ENCODE measurements around the gene GFRAL. TPM values are rescaled to one million over a fixed set of nuclear protein-coding genes. Genes with fewer than 3 reads are reported as not detected.
"Not testable (repeated sequence)": the region's sequence is repeated elsewhere in the genome, so short reads cannot be mapped to it uniquely, and the experiment has no call there.

GFRAL gene, protein sequence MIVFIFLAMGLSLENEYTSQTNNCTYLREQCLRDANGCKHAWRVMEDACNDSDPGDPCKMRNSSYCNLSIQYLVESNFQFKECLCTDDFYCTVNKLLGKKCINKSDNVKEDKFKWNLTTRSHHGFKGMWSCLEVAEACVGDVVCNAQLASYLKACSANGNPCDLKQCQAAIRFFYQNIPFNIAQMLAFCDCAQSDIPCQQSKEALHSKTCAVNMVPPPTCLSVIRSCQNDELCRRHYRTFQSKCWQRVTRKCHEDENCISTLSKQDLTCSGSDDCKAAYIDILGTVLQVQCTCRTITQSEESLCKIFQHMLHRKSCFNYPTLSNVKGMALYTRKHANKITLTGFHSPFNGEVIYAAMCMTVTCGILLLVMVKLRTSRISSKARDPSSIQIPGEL
- total RNA-seq = not detected

DNA sequence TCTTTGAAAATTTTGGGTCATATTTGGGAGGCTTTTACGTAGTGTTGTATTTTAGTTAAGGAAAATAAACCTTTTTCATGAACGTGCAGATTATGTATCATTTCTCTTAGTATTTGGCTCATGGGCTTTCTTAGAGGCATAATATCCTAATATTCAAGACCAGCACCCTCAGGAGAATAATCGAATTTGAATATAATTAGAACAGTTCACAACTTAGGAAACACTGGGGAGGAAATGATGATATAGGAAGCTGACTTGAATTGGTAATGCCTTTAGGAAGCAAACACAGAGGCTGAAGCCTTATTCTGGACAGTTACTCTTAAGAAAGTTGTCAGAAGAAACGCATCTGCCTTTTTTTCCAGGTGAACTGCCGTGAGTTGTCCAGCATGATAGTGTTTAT is at the start of gene GFRAL:
Gene GFRAL (plus strand): TSS at position 301 of the 400 bp plus-strand sequence. CDS start 86 bp downstream, at position 387.
- DNase-seq = no peak

DNA sequence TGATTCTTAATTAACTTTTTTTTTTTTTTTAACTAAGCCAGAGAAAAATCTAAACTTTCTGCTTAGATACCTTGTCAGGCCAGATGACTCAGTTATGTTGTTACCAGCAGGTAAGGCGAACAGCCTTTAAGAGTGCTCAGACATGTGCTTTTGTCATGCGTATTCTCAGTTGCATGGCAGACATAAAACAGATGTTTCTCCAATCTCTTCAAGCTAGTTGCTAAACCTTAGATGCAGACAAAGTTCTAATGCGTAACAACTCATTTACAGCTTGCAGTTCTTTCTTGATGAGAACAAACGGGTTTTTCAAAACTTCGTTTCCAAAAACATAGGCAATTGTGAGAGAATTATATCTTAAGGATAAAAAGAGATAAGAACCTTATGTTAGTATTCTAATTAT is 49.6 kb upstream of the GFRAL start:
- peak; percentile 61 for DNase-seq

DNA sequence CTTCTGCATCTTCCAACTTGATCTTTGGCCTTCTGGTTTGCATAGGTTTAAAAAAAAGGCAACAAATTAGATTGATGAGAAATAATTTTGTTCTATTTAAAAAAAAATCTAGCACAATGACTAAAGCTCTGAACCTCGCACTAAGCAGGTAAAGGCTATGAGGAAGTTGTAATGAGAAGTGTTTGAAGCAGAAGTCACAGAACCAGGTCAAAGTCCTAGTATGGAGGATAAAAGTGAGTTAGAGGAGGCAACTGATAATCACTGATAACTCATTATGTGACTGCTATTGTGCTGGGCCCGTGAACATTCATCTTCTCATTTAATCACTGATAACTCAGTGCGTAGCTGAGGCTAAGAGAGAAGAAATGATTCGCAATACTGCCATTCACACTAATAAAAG is 46.1 kb upstream of the GFRAL start:
- no peak for DNase-seq

DNA sequence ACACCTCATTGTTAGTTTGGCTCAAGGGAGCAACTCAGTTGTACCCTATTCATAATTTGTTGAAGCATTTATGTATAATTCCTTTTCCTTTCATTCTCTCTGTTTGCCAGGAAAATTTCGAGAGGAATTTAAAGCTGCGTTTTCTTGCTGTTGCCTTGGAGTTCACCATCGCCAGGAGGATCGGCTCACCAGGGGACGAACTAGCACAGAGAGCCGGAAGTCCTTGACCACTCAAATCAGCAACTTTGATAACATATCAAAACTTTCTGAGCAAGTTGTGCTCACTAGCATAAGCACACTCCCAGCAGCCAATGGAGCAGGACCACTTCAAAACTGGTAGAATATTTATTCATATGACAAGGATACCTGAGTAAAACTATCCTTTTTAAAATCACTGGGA is 45.2 kb upstream of the GFRAL start:
- DNase-seq = no peak

DNA sequence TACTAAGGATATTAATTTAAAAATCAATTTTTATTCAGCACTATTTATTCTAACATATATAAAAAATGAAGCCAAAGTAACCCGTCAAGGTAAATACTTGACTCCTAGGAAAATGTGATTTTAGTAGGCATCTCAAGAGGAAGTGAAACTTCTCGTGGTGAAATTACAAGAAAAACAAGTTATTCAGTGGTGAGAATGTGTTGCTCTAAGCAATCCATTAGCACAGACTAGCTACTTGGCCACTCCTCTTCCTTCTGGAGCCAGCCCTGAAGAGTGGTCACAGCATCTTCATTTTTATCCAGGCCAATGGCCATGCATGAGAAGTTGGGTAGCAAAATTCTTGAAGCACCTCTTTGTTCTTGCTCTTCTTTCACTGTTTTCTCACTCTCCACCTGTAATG is 40.4 kb upstream of the GFRAL start:
- DNase-seq = no peak

DNA sequence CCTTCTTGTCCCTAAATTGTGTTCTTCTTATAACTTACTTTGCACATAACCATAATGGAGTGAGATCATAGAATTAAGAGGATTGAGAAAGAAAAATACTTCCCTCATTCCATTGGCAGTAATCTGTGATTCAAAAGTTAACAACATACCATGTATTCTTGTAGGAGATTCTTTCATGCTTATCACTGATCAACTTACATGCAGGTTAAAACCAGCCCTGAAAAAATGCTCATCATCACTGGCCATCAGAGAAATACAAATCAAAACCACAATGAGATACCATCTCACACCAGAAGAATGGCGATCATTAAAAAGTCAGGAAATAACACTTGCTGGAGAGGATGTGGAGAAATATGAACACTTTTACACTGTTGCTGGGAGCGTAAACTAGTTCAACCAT is 36.5 kb upstream of the GFRAL start:
- DNase-seq = no peak

DNA sequence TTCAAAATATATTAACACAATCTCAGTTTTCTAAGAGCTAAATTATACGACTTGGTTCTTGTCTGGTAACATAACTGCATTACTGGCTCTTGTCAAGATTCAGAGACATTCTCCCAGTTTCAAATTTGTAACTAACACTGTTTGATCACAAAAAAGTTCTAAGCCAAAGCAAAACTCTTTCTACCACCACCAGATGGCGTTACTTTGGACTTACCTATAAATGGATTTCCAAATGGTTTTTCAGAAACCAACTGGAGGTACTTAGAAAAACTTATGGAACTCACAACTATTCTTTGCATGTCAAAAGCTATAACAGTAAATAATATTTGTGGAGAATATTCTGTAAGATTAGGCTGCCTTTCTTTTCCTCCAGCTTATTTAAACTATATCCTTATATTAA is 34.2 kb upstream of the GFRAL start:
- no peak for DNase-seq

DNA sequence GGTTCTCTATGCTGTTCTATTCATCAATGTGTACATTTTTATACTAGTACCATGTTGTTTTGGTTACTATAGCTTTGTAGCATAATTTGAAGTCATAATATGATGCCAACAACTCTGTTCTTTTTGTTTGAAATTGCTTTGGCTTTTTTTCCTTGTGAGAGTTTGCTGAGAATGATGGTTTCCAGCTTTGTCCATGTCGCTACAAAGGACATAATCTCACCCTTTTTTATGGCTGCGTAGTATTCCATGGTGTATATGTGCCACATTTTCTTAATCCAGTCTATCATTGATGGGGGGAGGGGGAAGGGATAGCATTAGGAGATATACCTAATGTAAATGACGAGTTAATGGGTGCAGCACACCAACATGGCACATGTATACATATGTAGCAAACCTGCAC is 30.1 kb upstream of the GFRAL start:
- DNase-seq = not testable (repeated sequence)

DNA sequence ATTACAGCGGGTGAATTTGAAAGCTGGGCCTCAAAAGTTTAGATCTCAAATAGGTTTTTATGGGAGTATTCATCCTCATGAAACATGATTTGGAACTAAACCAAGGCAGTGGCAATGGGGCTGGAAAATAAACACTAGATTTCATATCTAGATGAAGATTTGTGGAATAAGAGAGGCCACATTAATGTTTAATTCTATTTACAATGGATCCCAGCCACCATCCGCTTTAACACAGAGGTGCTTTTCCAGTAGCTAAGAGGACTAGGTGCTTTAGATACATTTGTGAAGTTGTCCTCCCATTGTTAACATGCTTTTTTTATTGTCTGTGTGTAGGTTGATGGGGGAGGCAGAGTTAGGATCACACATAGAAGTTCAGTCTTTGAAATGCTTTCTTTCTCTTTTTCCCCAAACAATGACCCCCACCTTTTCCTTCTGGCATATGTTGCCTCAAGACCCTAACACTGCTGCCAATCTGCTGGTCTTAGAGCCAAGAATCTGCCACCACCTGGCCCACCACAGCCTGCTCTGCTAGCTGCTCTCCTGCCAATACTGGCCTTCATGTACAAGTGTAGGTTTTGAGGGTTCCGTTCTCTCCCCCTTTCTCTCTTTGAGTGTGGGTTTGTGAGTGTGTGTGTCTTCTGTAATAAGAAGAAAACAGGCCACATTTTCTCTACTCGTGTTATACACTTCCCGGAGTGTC is 27.8 kb upstream of the GFRAL start:
- peak; percentile 38 for DNase-seq

DNA sequence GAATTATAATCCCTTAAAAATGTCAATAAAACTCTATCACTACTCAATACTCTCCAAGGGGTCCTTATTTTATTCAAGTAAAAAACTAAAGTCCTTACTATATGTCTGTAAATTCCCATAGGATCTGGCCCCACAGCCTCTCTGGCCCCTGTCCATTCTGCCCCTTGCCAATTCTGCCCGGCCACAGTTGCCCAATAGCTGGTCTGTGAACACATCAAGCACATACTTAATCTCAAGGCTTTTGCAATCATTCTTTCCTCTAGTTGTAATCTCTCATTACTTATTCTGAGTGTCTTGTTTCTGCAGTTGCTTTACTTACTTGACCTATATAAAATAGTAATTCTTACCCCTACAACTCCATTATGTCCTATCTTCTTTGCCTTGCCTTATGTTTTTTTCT is 22.5 kb upstream of the GFRAL start:
- no peak for DNase-seq

DNA sequence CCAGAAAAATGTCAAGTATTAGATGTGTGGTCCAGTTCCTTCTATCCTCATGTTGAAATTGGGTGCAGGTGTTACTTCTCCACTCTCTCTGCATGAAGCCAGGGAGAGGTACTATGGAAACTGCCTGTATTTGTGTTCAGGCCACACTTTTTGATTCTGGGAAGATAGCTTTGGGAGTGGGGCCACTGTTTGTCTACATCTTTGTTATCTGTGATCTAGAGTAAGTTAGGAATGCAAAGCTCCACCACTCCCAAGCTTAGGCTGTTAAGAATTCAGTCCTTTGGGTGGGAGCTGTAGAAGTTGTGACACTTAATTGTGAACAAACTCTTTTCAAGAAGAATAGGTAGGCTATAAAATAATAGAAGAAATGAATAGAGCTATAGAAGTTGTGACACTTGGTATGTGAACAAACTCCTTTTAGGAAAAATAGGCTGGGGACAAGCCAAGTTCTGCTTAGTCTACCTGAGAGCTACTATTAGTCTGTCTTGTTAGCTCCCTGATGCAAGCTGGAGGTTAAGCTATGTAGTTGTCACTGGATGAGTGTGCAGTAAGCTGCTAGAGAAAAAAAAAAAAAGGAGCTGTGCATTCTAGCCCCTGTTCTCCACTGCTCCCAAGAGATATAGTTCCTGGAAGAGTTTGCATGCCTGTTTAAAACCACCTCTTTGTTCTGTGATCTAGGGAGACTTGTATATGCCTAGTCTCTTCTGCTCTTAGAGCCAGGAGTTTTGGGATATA is 7.1 kb upstream of the GFRAL start:
- DNase-seq = peak; percentile 6

DNA sequence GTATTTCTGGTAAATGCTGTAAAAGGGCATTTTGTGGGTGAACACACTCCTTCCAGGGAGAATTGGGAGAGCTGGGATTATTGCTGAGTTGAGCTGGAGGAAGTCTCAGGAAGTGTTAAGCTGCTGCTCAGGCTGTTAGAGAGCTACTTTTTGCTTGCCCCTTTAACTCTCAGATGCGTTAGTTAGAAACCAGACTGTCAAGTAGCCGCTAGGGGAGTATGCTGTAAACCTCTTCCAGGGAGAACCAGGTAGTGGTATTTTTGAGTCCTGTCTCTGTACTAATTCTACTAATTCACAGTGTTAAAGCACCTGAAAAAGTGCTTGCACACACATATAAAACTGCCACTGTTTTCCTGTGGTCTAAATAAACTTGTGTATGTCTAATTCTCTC is 6.6 kb upstream of the GFRAL start:
- no peak for DNase-seq

DNA sequence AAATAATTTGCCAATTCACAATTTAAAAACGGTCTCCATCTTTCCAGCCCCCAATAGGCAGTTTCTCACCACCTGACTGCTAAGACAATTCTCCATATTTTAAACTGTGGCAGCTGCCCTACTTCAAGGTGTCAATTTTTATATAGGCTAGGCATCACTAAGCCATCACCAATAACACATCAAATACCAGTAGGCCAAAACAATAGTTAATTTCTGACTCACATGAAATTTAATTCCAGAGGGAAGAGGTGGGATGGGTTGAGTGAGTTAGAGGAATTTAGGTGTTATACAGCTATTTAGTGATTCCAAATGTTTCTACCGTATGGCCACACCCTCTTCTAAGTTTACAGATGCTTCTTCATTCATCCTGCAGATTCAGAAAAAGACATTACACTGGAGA is 49.9 kb downstream of the GFRAL start:
- no peak for DNase-seq

DNA sequence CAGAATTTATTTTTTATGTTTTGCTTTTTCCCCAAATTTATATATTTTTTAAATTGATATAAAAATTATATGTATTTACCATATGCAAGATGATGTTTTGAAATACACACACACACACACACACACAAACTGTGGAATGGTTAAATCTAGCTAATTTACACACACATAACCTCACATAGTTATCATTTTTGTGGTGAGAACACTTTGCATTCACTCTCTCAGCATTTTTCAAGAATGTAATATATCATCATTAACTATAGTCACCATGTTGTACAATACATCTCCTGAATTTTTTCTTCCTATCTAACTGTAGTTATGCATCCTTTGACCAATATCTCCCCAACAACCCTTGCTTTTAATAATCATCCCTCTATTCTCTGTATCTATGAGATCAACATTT is 52.2 kb downstream of the GFRAL start:
- DNase-seq = no peak

DNA sequence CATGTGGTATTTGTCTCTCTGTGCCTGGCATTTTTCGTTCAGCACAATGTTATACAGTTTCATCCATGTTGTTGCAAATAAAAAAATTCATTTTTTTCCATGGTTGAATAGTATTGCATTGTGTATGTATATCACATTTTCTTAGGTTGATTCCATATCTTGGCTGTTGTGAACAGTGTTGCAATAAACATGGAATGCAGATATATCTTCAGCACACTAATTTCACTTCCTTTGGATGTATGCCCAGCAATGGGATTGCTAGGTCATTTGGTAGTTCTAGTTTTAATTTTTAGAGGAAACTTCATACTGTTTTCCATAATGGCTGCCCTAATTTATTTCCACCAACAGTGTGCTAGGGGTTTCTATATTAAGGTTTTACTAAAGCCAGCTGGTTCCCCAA is 52.6 kb downstream of the GFRAL start:
- no peak for DNase-seq

DNA sequence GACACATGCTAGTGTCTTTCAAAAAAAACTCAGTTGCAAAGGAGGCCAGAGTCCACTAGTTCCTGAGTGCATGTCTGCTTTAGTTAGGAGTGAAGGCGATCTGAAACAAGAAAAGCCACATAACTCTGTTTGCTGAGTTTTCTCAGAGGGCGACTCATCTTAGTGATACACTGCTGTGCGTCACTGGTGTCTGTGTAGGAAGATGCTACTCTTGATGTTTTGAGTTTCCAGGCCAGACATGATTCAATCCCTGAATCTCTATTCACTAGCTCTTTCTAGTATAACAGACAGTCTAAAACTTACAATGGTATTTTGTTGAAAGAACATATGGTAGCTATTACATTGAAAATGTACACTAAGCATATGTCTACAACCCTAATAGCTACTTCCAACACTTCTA is 60.9 kb downstream of the GFRAL start:
- DNase-seq = peak; percentile 57

DNA sequence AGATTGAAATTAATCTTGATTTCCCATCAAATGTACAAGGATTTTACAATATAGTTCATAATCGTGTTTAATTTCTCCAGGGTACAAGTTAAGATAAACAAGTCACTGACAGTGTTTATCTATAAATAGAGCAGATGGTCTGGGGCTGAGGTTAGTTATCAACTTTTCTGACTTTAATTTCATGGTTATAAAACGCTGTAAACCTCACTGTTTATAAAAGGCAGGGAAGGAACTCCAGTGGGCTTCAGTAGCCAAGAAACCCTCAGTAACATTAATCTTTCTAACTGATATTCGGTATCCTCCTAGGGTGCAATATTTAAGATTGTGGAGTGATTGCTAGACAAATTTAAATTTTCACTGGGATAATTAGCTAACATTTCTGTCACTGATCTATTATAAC is 68.6 kb downstream of the GFRAL start:
- no peak for DNase-seq

DNA sequence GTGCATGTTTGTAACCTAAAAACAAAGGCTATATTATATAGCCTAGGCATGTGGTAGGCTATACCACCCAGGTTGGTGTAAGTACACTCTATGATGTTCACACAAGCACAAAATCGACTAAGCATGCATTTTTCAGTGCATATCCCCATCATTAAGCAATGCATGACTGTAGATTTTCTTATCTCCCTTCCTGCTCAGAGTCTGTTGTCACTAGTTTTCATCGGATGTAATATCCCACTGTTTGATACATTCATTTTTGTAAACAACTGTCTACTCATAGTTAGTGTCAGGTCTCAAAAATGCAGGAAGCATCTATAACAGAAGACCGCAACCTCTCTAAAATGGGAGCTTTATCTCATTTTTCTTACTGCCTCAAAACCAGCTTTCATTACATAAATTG is 70.7 kb downstream of the GFRAL start:
- no peak for DNase-seq

DNA sequence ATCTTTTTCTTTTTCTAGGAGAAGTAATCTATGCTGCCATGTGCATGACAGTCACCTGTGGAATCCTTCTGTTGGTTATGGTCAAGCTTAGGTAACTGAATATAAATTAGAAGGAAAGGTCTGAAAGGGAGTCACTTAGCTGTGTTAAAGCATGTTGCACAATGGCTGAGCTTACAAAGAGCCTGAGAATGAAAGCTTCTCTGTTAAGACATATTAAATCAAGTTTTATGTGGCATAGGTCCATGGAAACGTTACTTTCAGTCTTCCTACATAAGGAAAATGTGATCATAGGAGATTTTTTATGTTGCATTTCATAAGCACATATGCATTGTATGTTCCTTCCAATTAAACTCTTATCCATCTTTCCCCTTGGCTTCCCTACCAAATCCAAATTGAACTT is 72.1 kb downstream of the GFRAL start:
- no peak for DNase-seq

DNA sequence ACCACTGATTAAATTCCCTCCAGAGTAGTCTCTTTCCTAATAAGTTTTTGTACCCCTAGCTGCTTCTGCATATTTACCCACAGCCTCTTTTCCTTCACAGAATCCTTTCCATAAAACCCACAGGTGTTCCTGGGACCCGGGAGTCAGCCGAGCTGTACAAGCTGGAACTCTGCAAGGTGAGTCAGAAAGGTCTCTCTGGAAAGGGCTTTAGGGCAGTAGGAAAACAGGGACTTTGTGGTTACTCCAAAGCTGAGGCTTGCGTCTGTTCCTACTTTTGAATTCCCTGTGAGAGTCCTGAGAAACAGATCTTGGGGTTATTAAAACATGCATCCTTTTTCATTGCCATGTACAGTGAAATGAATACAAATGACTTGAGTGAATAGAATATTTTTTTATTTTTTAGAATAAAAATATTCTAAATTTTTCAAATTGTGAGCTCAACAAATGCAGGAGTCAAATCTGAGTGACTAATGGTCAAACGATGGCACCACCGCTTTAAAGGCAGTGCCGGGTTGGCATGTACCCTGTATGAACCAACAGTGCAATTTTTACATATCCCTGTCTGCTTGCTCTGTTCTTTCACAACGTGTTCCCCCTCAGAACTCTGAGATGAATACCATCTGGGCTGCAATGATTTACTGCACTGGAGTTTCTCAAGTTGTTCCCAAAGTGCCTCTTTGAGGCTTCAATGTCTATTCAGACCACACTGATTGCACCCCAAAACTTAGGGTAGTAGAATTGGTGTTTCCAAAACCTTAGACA is 78.4 kb downstream of the GFRAL start:
- DNase-seq = no peak

DNA sequence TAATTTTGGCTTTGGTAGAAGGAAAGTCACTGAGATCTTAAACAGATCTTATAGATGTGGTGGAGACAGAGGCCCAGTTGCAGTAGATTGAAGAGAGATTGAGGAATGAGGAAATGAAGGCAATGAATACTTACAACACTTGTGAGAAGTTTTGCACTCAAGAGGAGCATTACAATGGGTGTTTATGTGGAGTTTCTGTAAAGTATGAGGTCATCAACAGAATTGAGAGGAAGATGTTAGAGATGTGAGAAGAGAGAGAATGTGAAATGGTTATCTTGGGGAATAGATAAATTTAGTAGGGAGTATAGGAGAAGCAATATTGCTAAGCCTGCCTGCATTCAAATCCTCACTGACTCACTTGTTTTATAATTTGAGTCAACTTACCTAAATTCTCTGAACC is 83.4 kb downstream of the GFRAL start:
- no peak for DNase-seq

DNA sequence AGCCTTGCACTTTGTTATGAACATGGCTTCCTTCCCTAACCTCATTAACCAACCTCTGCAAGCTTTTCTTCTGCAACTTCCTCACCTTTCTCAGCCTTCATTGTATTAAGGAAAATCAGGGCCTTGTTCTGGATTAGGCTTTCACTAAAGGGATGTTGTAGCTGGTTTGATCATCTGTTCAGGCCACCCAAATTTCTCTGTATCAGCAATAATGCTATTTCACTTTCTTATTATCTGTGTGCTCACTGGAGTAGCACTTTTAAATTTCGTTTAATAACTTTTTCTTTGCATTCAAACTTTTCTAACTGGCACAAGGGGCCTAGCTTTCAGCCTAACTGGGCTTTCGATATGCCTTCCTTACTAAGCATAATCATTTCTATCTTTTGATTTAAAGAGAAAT is 96.7 kb downstream of the GFRAL start:
- no peak for DNase-seq

Data from tongue (tissue), 2 donors.